GM12875 (cell line): ENCODE results near the gene VDR.

ENCODE experiments used
- H3K4me3 ChIP-seq: one replicate; pipeline ENCODE4 v1.5.1; 2011; ENCODE audit warnings: low read depth, low read length, control low read depth
- CTCF ChIP-seq: IDR thresholded peaks from 2 replicates; pipeline ENCODE4 v1.5.1; 2011; ENCODE audit warnings: low read depth, mild to moderate bottlenecking, control low read depth, inconsistent platforms, low read length, moderate library complexity, borderline replicate concordance; ENCODE audit not compliant: insufficient read depth

The VDR gene

DNA sequence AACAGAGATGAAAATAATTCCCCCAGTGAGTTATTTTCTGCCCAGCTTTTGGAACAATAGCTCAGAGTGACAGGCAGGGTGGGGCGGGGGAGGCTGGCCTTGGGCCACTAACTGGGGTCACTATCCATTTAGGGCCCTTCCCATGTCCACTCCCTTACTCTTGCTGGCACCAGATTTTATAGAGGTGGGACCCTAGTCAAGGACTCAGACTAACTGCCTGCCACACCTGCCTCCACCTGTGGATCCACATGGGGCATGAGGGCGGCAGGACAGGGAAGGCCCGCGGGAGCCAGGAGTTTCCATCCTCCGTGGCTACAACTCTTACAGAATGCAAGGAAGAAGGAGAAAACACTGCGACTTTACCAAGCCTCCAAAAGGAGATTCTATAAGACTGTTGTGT lies 10.1 kb downstream of the VDR start:
- TF ChIP-seq CTCF, result no peak
- no peak overlapping the region for H3K4me3 ChIP-seq

- TF ChIP-seq CTCF, result no peak
- no peak overlapping the region for H3K4me3 ChIP-seq
Measured at GRCh38 chr12:47894068-47894467, 10.7 kb downstream of the VDR start.

DNA sequence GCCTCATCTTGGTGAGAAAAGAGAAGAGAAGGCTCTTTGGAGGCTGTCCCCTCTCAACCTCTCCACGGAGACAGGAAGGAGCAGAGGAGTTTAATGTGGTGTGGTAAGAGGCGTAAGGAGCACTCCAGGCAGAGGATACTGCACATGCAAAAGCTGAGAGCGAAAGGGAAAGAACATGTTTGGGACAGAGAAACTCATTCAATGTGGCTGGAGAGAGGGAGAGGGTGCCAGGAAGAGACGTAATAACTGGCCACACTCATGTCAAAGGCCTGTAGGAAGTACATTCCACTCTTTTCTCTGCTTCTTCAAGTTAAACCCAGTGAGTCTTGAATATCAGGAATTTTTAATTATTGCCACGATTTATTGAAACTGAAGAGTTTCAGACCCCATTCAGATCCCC lies 12.0 kb downstream of the VDR start:
- TF ChIP-seq CTCF, result no peak
- no peak overlapping the region for H3K4me3 ChIP-seq

- TF ChIP-seq CTCF, result no peak
- H3K4me3 ChIP-seq, result no peak overlapping the region
Measured at GRCh38 chr12:47891356-47891755, 13.4 kb downstream of the VDR start.

DNA sequence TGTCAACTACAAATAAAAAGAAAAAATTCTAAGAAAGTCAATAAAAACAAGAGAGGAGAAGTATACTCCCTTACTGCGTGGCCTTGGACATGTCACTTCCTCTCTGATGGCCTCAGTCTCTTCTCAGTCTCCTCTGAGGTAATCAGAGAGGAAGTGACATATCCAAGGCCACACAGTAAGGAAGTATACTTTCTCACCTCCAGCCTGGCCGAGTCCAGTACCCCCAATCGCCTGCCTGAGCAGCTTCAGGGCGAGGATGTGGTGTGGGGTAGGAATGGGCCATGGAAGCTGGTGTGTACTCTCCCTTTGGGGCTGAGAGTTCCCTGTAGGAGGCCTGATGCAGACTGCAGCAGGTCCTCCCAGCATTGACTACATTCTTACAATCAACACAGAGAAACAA lies 15.8 kb downstream of the VDR start:
- TF ChIP-seq CTCF, result no peak

GRCh38 chr12:47888153-47888819 lies 16.5 kb downstream of the VDR start:
- no peak overlapping the region for H3K4me3 ChIP-seq
- no peak for TF ChIP-seq CTCF

More for the DNA sequence above, 15.8 kb downstream of the VDR start:
- H3K4me3 ChIP-seq, result no peak overlapping the region

GRCh38 chr12:47887529-47887928 lies 17.3 kb downstream of the VDR start:
- TF ChIP-seq CTCF, result no peak

More at GRCh38 chr12:47887529-47887928, 17.3 kb downstream of the VDR start:
- H3K4me3 ChIP-seq, result no peak overlapping the region
